Dendritic cell treated with granulocyte-macrophage colony-stimulating factor and Interleukin-4, amounts not matched to agents 40 ng/mL and 50 ng/mL, for 4 days (primary cell): ENCODE data around the gene PISD.

ENCODE experiments used
- H3K27ac Mint-ChIP-seq: one replicate; pipeline ENCODE4 v1.8.0; 2022; ENCODE audit warnings: mild to moderate bottlenecking, mixed read lengths
- H3K27me3 Mint-ChIP-seq: one replicate; pipeline ENCODE4 v1.8.0; 2022; ENCODE audit warnings: mild to moderate bottlenecking, mixed read lengths
- H3K36me3 Mint-ChIP-seq: one replicate; pipeline ENCODE4 v1.8.0; 2022; ENCODE audit warnings: low read depth, mixed read lengths
- H3K4me1 Mint-ChIP-seq: one replicate; pipeline ENCODE4 v1.8.0; 2022; ENCODE audit warnings: low read depth, mixed read lengths
- H3K4me3 Mint-ChIP-seq: one replicate; pipeline ENCODE4 v1.8.0; 2022; ENCODE audit warnings: mild to moderate bottlenecking, moderate library complexity, mixed read lengths
- H3K9me3 Mint-ChIP-seq: one replicate; pipeline ENCODE4 v1.8.0; 2022; ENCODE audit warnings: mixed read lengths
- intact Hi-C: fragments of 100-400 bp; cut with micrococcal nuclease; formaldehyde crosslinking; loops from one replicate; pipeline ENCODE4 v1.15.0; 2022

The PISD gene

GRCh38 chr22:31615491-31615860 is 46.5 kb downstream of the PISD start:
- peaks cover 85% of the 10 kb centered on the region for H3K36me3 Mint-ChIP-seq
- H3K27me3 Mint-ChIP-seq = no peaks in the 10 kb centered on the region
- no peak overlapping the region for H3K4me3 Mint-ChIP-seq
- peak overlapping the region; percentile 66 for H3K27ac Mint-ChIP-seq
- no peaks in the 10 kb centered on the region for H3K9me3 Mint-ChIP-seq
- intact Hi-C loops = loop anchor here (5.0 kb wide), 1 partner anchor 53 kb away; no protein-coding TSS in a partner anchor
- H3K4me1 Mint-ChIP-seq = peaks cover 44% of the 10 kb centered on the region

- H3K27ac Mint-ChIP-seq = peak overlapping the region; percentile 66
- no peaks in the 10 kb centered on the region for H3K27me3 Mint-ChIP-seq
- intact Hi-C loops = loop anchor here (5.0 kb wide), 1 partner anchor 53 kb away; no protein-coding TSS in a partner anchor
- H3K4me1 Mint-ChIP-seq = peaks cover 44% of the 10 kb centered on the region
- peaks cover 85% of the 10 kb centered on the region for H3K36me3 Mint-ChIP-seq
- H3K4me3 Mint-ChIP-seq = no peak overlapping the region
- no peaks in the 10 kb centered on the region for H3K9me3 Mint-ChIP-seq
Observed at GRCh38 chr22:31614781-31615490, 47.1 kb downstream of the PISD start.

- Mint-ChIP-seq H3K4me1 (peaks cover 44% of the 10 kb centered on the region), H3K27me3 (no peaks in the 10 kb centered on the region), H3K36me3 (peaks cover 84% of the 10 kb centered on the region), H3K4me3 (no peak overlapping the region), H3K27ac (peak overlapping the region; percentile 66), H3K9me3 (no peaks in the 10 kb centered on the region)
- intact Hi-C loops = no loop called here
Observed at GRCh38 chr22:31613904-31614296, 48.1 kb downstream of the PISD start.

- Mint-ChIP-seq H3K9me3 (no peaks in the 10 kb centered on the region), H3K36me3 (peaks cover 79% of the 10 kb centered on the region), H3K4me3 (no peak overlapping the region), H3K27ac (no peak overlapping the region), H3K27me3 (no peaks in the 10 kb centered on the region), H3K4me1 (peaks cover 44% of the 10 kb centered on the region)
- intact Hi-C loops = no loop called here
Observed at GRCh38 chr22:31613286-31613903, 48.6 kb downstream of the PISD start.

- H3K9me3 Mint-ChIP-seq = no peaks in the 10 kb centered on the region
- H3K4me3 Mint-ChIP-seq = no peak overlapping the region
- H3K27ac Mint-ChIP-seq = no peak overlapping the region
- no peaks in the 10 kb centered on the region for H3K27me3 Mint-ChIP-seq
- intact Hi-C loops = no loop called here
- H3K4me1 Mint-ChIP-seq = peaks cover 41% of the 10 kb centered on the region
- peaks cover 77% of the 10 kb centered on the region for H3K36me3 Mint-ChIP-seq
Observed at GRCh38 chr22:31612891-31613285, 49.1 kb downstream of the PISD start.

- Mint-ChIP-seq H3K4me3 (no peak overlapping the region), H3K4me1 (peaks cover 24% of the 10 kb centered on the region), H3K9me3 (no peaks in the 10 kb centered on the region), H3K36me3 (peaks cover 74% of the 10 kb centered on the region), H3K27ac (no peak overlapping the region), H3K27me3 (no peaks in the 10 kb centered on the region)
- intact Hi-C loops = no loop called here
Observed at GRCh38 chr22:31611061-31611760, 50.8 kb downstream of the PISD start.

- Mint-ChIP-seq H3K4me1 (peaks cover 18% of the 10 kb centered on the region), H3K27ac (no peak overlapping the region), H3K27me3 (no peaks in the 10 kb centered on the region), H3K4me3 (no peak overlapping the region), H3K36me3 (peaks cover 72% of the 10 kb centered on the region), H3K9me3 (no peaks in the 10 kb centered on the region)
- intact Hi-C loops = no loop called here
Observed at GRCh38 chr22:31610611-31611010, 51.4 kb downstream of the PISD start.

GRCh38 chr22:31609716-31610115 is 52.3 kb downstream of the PISD start:
- intact Hi-C loops = no loop called here
- no peak overlapping the region for H3K4me3 Mint-ChIP-seq
- no peak overlapping the region for H3K27ac Mint-ChIP-seq
- H3K9me3 Mint-ChIP-seq = no peaks in the 10 kb centered on the region
- H3K4me1 Mint-ChIP-seq = peaks cover 9% of the 10 kb centered on the region
- H3K27me3 Mint-ChIP-seq = no peaks in the 10 kb centered on the region
- H3K36me3 Mint-ChIP-seq = peaks cover 67% of the 10 kb centered on the region

- no peaks in the 10 kb centered on the region for H3K9me3 Mint-ChIP-seq
Observed at GRCh38 chr22:31607696-31608095, 54.3 kb downstream of the PISD start.

GRCh38 chr22:31605851-31606585 is 56.0 kb downstream of the PISD start:
- Mint-ChIP-seq H3K4me3 (no peak overlapping the region), H3K27ac (no peak overlapping the region), H3K36me3 (peaks cover 71% of the 10 kb centered on the region), H3K9me3 (no peaks in the 10 kb centered on the region), H3K27me3 (no peaks in the 10 kb centered on the region), H3K4me1 (no peaks in the 10 kb centered on the region)
- intact Hi-C loops = no loop called here

More at GRCh38 chr22:31607696-31608095, 54.3 kb downstream of the PISD start:
- intact Hi-C loops = no loop called here
- Mint-ChIP-seq H3K4me3 (no peak overlapping the region), H3K36me3 (peaks cover 69% of the 10 kb centered on the region), H3K27ac (no peak overlapping the region), H3K27me3 (no peaks in the 10 kb centered on the region), H3K4me1 (no peaks in the 10 kb centered on the region)

- H3K27ac Mint-ChIP-seq = no peak overlapping the region
- H3K4me3 Mint-ChIP-seq = no peak overlapping the region
- intact Hi-C loops = no loop called here
- peaks cover 61% of the 10 kb centered on the region for H3K36me3 Mint-ChIP-seq
- H3K9me3 Mint-ChIP-seq = no peaks in the 10 kb centered on the region
- no peaks in the 10 kb centered on the region for H3K27me3 Mint-ChIP-seq
- no peaks in the 10 kb centered on the region for H3K4me1 Mint-ChIP-seq
Observed at GRCh38 chr22:31604746-31605705, 57.0 kb downstream of the PISD start.

GRCh38 chr22:31604137-31604705 is 57.8 kb downstream of the PISD start:
- Mint-ChIP-seq H3K4me3 (no peak overlapping the region), H3K27ac (no peak overlapping the region), H3K27me3 (no peaks in the 10 kb centered on the region), H3K9me3 (no peaks in the 10 kb centered on the region), H3K36me3 (peaks cover 53% of the 10 kb centered on the region), H3K4me1 (no peaks in the 10 kb centered on the region)
- intact Hi-C loops = no loop called here

- no peaks in the 10 kb centered on the region for H3K27me3 Mint-ChIP-seq
- H3K4me1 Mint-ChIP-seq = no peaks in the 10 kb centered on the region
- no peak overlapping the region for H3K27ac Mint-ChIP-seq
- no peak overlapping the region for H3K4me3 Mint-ChIP-seq
- intact Hi-C loops = no loop called here
- peaks cover 51% of the 10 kb centered on the region for H3K36me3 Mint-ChIP-seq
- no peaks in the 10 kb centered on the region for H3K9me3 Mint-ChIP-seq
Observed at GRCh38 chr22:31603574-31603973, 58.4 kb downstream of the PISD start.
